Measurements from ENCODE around the gene DCANP1.

DNA sequence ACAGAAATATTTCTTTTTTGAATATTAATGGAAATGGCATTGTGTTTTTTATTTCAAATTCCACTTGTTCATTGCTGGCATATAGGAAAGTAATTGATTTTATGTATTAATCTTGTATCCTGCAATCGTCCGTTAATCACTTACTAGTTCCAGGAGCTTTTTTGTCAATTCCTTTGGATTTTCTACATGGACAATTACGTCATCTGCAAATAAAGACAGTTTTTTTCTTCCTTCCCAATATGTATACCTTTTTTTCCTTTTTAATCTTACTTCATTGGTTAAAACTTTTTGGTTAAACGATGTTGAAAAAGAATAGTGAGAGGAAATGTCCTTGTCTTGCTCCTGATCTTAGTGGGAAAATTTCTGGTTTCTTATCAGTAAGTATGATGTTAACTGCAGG, 6.5 kb upstream of the DCANP1 start:
- TF ChIP-seq, protein P1, sequence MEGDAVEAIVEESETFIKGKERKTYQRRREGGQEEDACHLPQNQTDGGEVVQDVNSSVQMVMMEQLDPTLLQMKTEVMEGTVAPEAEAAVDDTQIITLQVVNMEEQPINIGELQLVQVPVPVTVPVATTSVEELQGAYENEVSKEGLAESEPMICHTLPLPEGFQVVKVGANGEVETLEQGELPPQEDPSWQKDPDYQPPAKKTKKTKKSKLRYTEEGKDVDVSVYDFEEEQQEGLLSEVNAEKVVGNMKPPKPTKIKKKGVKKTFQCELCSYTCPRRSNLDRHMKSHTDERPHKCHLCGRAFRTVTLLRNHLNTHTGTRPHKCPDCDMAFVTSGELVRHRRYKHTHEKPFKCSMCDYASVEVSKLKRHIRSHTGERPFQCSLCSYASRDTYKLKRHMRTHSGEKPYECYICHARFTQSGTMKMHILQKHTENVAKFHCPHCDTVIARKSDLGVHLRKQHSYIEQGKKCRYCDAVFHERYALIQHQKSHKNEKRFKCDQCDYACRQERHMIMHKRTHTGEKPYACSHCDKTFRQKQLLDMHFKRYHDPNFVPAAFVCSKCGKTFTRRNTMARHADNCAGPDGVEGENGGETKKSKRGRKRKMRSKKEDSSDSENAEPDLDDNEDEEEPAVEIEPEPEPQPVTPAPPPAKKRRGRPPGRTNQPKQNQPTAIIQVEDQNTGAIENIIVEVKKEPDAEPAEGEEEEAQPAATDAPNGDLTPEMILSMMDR (IDR thresholded peaks at IDR 0.05; ENCODE audit: poor library complexity), result no peak
- TF ChIP-seq EZH2phosphoT487 (IDR thresholded peaks at IDR 0.05; ENCODE audit: low read depth, severe bottlenecking, unreplicated experiment), result no peak
